Measurements from ENCODE around the gene CYB561. TPM values are rescaled to one million over a fixed set of nuclear protein-coding genes. Genes with fewer than 3 reads are reported as not detected.
A peak's percentile ranks its signal among the peaks of the same experiment; 100 is the strongest.

Gene CYB561
- total and polyA plus RNA-seq, 2 of the 4 experiments (the other 2 are of a cell fraction) = 2.5 to 3.0 TPM

DNA sequence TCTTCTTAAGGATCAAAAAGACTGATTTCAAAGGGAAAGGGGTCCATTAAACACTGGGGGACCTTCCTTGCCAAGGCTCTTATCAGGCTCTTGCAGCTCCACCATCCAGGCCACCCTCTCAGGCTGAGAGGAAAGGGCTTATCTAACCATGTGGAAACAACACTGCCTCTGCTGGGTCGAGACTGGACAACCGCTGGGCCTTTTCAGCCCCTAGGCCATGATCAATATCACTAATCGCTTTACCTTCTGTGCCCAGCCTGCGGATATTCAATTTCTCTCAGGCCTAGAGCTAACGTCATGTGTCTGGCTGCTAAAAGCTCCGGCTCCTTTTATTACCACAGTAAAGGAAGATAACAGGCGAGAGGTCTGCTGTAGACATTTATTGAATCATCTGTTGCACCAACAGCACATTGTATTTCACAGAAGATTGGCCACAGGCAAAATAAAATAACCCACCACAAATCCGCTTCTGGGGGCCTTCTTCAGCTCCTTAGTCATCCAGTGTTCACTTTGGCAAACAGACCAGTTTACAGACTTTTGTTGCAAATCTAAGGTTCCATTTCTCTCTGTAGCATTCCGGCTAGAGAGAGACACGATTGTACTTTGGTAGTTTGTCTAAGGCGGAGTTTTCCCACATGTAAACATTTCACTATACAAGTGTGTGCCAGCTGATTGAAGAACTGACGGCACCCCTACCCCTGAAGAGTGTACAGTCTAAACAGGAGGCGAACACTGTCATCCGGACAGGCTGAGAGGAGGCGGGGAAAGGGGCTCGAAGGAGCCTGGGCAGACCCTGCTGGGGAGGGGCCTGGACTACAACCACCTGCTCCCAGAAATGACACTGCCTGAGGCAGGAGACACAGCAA is 13.9 kb downstream of the CYB561 start:
- CTCF ChIA-PET = interaction anchor here (0.7 to 0.9 kb wide), 3 partner anchors 33 to 180 kb away, joined by 3 to 4 read pairs (median 3); no protein-coding TSS in a partner anchor
- peaks cover 24% of the 10 kb centered on the region for H3K9me1 ChIP-seq (ENCODE audit: insufficient read depth, low read length)
- no peak overlapping the region for H3K9ac ChIP-seq (ENCODE audit: low read depth, low read length)
- no TSS peak for BruUV-seq (replicated peaks)
- no CpG with 5 or more reads among the region's 16 CpGs for WGBS, 2 experiments (ENCODE audit: extremely low coverage in 2 of 2, insufficient read length in 1 of 2)
- H2AK9ac ChIP-seq (replicated peaks; ENCODE audit: low read depth, low read length, poor library complexity) = no peak overlapping the region
- H3K4me3 ChIP-seq (ENCODE audit: insufficient read depth, low read depth, low read length) = no peak overlapping the region
- H3K27ac ChIP-seq (ENCODE audit: insufficient read depth, low read length) = peak overlapping the region; percentile 12; the same call in 1 of the 2 replicates
- no peaks in the 10 kb centered on the region for H3K27me3 ChIP-seq (ENCODE audit: control insufficient read depth, insufficient read depth, low read length)
- peak overlapping the region; percentile 54 for H3K23ac ChIP-seq (ENCODE audit: low read depth, low read length)
- H3K9me3 ChIP-seq (ENCODE audit: control insufficient read depth, insufficient read depth, low read length) = no peaks in the 10 kb centered on the region
- dilution Hi-C loops (cut with HindIII; ENCODE audit: low sequenced_read_pairs, unreplicated experiment) = no loop called here
- H3K79me1 ChIP-seq (ENCODE audit: low read depth in 1 of 2, low read length in 2 of 2) = peaks cover 0 to 9% of the 10 kb centered on the region in 2 experiments; a peak in 1 of 4 replicates
- peak overlapping the region; percentile 16 for H4K91ac ChIP-seq (ENCODE audit: insufficient read depth, low read depth, low read length)
- peak overlapping the region; percentile 4; the same call in 1 of the 2 replicates for H3K4me2 ChIP-seq (ENCODE audit: low read depth, low read length)
- peak overlapping the region; percentile 13; the same call in 1 of the 2 replicates for H4K5ac ChIP-seq (ENCODE audit: low read depth, low read length)
- peaks cover 8% of the 10 kb centered on the region; the same call in 1 of the 2 replicates for H3K36me3 ChIP-seq (ENCODE audit: control insufficient read depth, insufficient read depth, low read length)
- peak overlapping the region; percentile 68 for H2BK120ac ChIP-seq (ENCODE audit: low read depth, low read length)
- POLR2A ChIA-PET (ENCODE audit: unreplicated experiment) = no interaction called here
- H2AK5ac ChIP-seq (ENCODE audit: low read depth, low read length) = peak overlapping the region; percentile 81
- peak overlapping the region; percentile 32; the same call in 1 of the 3 replicates for H2BK15ac ChIP-seq (ENCODE audit: low read depth, low read length)
- ATAC-seq (ENCODE audit: low read depth) (peak; percentile 3; the same call in 1 of the 2 replicates), DNase-seq (peak; percentile 66)
- H4K8ac ChIP-seq (ENCODE audit: low read depth in 2 of 2, low read length in 2 of 2) = peak overlapping the region in 1 of 2 experiments; percentile 88; a peak in 1 of 4 replicates
- peaks cover 34% of the 10 kb centered on the region for H3K4me1 ChIP-seq (ENCODE audit: control insufficient read depth, insufficient read depth, low read length)
- no peaks in the 10 kb centered on the region; the same call in 1 of the 2 replicates for H4K20me1 ChIP-seq (ENCODE audit: insufficient read depth, low read length)
- 0 out of 2 replicates have a peak, but pooled peaks have one; percentile 23 for TF ChIP-seq MAZ (IDR thresholded peaks at IDR 0.05; ENCODE audit: borderline replicate concordance, low read depth, low read length)
- TF ChIP-seq, protein P1, sequence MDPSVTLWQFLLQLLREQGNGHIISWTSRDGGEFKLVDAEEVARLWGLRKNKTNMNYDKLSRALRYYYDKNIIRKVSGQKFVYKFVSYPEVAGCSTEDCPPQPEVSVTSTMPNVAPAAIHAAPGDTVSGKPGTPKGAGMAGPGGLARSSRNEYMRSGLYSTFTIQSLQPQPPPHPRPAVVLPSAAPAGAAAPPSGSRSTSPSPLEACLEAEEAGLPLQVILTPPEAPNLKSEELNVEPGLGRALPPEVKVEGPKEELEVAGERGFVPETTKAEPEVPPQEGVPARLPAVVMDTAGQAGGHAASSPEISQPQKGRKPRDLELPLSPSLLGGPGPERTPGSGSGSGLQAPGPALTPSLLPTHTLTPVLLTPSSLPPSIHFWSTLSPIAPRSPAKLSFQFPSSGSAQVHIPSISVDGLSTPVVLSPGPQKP (IDR thresholded peaks at IDR 0.05; ENCODE audit: borderline replicate concordance, low read depth, low read length) = no peak
- TF ChIP-seq RFX5 (IDR thresholded peaks at IDR 0.05; ENCODE audit: low read depth, low read length) = no peak
- TF ChIP-seq BHLHE40 (IDR thresholded peaks at IDR 0.05; ENCODE audit: low read depth, low read length) = 0 out of 2 replicates have a peak, but pooled peaks have one; percentile 17
- TF ChIP-seq, protein P2, sequence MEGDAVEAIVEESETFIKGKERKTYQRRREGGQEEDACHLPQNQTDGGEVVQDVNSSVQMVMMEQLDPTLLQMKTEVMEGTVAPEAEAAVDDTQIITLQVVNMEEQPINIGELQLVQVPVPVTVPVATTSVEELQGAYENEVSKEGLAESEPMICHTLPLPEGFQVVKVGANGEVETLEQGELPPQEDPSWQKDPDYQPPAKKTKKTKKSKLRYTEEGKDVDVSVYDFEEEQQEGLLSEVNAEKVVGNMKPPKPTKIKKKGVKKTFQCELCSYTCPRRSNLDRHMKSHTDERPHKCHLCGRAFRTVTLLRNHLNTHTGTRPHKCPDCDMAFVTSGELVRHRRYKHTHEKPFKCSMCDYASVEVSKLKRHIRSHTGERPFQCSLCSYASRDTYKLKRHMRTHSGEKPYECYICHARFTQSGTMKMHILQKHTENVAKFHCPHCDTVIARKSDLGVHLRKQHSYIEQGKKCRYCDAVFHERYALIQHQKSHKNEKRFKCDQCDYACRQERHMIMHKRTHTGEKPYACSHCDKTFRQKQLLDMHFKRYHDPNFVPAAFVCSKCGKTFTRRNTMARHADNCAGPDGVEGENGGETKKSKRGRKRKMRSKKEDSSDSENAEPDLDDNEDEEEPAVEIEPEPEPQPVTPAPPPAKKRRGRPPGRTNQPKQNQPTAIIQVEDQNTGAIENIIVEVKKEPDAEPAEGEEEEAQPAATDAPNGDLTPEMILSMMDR (conservative IDR thresholded peaks at IDR 0.05; ENCODE audit: low read depth, low read length) = no peak
- no peak for TF ChIP-seq POLR2A (IDR thresholded peaks at IDR 0.05; ENCODE audit: low read depth, low read length)
- peak; percentile 45; the same call in 1 of the 2 replicates for TF ChIP-seq CEBPB (IDR thresholded peaks at IDR 0.05; ENCODE audit: low read depth, low read length)
- no peak overlapping the region for H3K56ac ChIP-seq (ENCODE audit: extremely low read depth, insufficient read depth, low read length)
- in situ Hi-C loops (cut with MboI; ENCODE audit: low sequenced_read_pairs) = no loop called here
- H3K4ac ChIP-seq (ENCODE audit: low read depth, low read length) = peak overlapping the region; percentile 69
- H3K14ac ChIP-seq (replicated peaks; ENCODE audit: low read depth, low read length) = peak overlapping the region; percentile 2; the same call in 1 of the 2 replicates
- intact Hi-C loops (cut with micrococcal nuclease) = loop anchor here (2.0 kb wide), 2 partner anchors 47 to 119 kb away; partner anchors contain the start of gene DCAF7
- H2AFZ ChIP-seq (replicated peaks; ENCODE audit: low read length, poor library complexity) = no peak overlapping the region
- H3K18ac ChIP-seq (ENCODE audit: low read depth, low read length) = peak overlapping the region; percentile 17
- H2BK20ac ChIP-seq (ENCODE audit: low read depth, low read length) = peak overlapping the region; percentile 47
- peak overlapping the region; percentile 17 for H2BK5ac ChIP-seq (ENCODE audit: low read depth, low read length, poor library complexity, severe bottlenecking)

All from IMR-90 (cell line).